Measurements from ENCODE around the gene DEPP1.
A peak's percentile ranks its signal among the peaks of the same experiment; 100 is the strongest.

Gene DEPP1

DNA sequence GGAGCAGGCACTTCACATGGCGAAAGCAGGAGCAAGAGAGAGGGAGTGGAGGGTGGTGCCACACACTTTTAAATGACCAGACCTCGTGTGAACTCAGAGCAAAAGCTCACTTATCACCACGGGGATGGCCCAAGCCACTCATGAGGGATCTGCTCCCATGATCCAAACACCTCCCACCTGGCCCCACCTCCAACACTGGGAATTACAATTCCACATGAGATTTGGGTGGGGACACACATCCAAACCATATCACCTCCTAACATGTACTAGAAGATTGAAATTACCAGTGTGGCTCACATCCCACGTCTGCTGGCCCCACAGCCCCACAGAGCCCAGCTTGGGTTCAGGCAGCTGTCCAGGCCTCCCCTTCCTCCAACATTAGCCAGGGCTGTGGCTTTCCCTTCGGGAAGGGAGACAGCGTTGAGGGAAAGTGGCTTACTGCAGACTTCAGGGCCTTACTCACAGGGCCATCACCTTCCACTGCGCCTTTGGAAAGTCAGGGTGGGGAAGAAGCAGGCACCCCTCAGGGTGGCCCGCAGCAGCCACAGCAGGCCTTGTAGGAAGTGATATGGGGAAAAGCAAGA lies 7.7 kb downstream of the DEPP1 start:
- H3K4me3 ChIP-seq (ENCODE audit: low read length), result no peak overlapping the region
- no peak for DNase-seq (ENCODE audit: low read depth, low spot score)

DNA sequence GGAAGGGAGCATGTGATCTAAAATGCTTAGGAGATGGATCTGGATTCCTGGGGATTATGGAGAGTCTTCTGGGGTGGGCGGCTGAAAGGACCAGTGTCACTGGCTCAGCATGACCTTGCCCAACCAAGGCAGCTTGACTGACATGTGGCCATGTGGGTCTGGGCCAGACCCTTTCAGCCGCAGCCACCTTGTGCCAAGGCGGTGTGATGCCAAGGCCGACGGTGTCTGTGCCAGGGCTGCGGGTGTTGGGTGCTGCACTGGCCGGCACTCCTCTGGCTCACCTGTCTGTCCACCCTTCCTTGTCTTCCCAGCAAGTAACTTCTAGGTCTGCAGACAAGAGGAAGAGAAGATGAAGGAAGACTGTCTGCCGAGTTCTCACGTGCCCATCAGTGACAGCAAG lies 8.8 kb downstream of the DEPP1 start:
- no peak for DNase-seq (ENCODE audit: low read depth, low spot score)
- H3K4me3 ChIP-seq (ENCODE audit: low read length), result no peak overlapping the region

DNA sequence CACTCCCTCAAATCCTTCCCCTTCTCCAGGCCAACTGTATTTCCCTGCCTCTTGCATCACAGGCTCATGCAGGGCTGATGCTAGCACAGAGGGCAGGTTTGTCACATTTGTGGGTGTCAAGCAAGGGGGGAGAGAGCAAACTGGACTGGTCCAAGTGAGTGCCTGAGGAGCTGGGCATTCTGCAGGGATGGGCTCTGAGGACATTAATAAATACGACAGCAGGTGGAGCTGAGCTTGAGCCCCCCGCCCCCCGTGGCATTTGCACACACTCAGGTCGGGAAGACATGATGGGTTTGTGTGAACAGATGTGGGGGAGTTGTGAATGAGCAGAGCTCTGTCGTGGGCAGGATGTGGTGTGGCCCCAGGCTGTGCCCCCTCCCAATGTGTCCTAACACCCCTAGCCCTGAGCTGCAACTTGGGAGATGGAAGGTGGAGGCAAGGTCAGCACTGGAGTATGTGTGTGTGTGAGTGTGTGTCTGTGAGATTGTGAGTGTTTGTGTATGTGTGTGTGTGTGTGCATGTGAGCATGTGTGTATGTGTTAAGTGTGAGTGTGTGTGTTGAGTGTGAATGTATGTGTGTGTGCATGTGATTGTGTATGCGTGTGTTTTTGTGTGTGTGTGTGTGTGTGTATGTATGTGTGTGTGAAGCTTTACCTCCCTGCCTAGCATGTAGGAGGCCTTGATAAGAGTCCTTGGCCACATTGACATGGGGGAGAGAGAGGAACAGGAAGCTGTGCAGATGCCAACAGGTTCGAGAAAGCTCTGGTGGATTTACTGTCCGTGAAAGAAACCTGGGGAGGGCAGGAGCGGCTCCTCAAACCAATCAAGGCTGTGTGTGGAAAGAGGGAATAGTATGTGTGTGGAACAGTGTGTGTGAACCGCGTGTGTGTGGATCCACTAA lies 9.9 kb downstream of the DEPP1 start:
- DNase-seq (ENCODE audit: low read depth, low spot score), result peak; percentile 83

DNA sequence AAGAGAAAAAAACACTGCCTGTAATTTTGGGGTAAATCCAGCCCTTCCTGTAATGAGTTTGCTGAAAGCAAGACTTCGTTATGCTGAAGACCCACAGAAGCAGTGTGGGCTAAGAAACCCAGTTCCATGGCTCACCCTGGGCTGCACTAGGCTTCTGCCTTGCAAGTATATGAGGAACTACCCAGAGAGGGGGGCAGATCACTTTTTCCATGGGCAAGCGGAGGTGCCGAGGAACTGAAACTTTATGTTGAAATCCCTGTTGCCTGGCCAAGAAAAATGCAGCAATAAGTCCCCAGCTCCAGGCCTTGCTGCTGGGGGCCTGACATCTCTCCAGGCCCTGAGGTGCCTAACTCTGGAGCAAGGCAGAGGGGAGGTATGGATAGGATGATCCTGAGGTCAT lies 10.5 kb downstream of the DEPP1 start:
- no peak overlapping the region for H3K4me3 ChIP-seq (ENCODE audit: low read length)
- DNase-seq (ENCODE audit: low read depth, low spot score), result no peak

More for the DNA sequence above, 9.9 kb downstream of the DEPP1 start:
- no peak overlapping the region for H3K4me3 ChIP-seq (ENCODE audit: low read length)

DNA sequence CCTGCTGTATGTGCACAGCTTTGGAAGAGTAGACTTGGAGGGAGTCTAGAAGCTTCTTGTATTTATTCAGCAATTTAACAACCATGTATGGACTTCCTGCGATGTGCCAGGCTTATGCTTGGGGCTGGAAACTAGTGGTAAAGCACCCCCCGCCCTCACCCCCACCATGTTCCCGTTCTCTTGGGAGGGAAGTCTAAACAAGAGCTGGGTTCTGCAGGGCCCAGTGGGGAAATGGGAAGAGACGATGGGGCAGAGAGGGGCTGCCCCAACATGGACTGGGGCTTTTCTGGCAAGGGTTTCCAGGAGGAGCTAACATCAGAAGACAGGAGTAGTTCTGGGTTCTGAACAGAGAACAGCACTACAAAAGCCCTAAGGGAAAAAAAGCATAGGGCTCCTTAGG lies 11.0 kb downstream of the DEPP1 start:
- DNase-seq (ENCODE audit: low read depth, low spot score), result no peak

DNA sequence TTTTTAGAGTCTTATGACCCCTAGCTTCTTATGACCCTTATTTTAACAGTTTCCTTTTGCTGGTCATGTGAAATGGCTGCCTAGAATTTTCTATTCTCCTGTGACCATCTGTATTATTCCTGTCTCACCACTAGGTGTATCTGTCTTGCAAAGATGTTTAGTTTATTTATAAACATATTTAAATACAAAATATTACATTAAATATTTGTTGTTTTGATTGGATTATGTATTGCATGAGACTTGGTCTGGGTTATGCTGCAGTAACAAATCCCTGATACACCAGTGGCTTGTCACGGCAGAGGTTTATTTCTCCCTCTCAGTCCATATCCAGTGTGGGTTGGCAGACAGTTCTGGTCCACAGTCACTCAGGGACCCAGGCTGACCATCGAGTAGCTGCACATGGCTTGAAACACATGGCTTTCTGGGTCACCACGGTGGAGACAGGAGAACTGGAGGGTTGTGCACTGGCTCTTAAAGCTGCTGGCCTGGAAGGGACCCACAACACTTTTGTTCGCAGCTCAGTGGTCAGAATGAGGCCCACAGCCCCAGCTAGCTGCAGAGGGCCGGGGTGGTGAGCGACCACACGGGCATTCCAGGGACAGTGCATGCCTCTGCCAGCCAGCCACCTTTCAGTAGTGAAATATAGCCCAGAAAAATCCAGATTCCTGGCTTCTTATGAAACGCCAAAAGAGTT lies 11.6 kb downstream of the DEPP1 start:
- no peak overlapping the region for H3K4me3 ChIP-seq (ENCODE audit: low read length)
- no peak for DNase-seq (ENCODE audit: low read depth, low spot score)

More for the DNA sequence above, 11.0 kb downstream of the DEPP1 start:
- H3K4me3 ChIP-seq (ENCODE audit: low read length), result no peak overlapping the region

DNA sequence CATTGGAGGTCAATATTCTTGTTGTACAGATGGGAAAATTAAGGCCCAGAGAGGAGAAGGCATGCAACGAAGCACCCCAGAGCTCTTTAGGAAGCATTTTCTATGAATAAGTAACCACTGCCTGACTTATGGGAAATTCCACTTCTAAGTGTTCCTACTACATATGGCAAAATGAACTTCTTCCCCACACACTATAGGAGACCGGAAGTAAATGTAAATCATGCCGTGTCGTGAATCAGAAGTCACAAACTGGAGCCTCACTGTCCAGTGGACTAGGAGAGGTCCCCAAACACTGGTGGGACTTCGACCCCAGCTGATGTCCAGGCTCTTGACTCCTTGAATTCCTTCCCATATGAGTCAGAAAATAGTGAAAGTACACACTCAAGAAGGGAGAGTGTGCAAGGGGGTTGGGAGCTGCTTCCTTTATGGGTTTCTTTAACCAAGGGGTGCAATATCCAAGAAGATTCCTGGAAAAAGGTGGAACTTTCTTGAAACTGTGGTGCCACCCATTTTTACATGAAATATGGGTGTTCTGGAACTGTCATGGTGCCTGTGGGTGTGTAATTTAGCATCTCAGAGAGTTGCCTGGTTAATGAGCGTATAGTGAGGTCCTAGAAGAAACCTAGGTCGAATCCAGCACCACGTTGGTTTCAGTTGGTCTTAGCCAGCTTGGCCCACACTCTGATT lies 12.3 kb downstream of the DEPP1 start:
- H3K4me3 ChIP-seq (ENCODE audit: low read length), result no peak overlapping the region
- DNase-seq (ENCODE audit: low read depth, low spot score), result no peak

DNA sequence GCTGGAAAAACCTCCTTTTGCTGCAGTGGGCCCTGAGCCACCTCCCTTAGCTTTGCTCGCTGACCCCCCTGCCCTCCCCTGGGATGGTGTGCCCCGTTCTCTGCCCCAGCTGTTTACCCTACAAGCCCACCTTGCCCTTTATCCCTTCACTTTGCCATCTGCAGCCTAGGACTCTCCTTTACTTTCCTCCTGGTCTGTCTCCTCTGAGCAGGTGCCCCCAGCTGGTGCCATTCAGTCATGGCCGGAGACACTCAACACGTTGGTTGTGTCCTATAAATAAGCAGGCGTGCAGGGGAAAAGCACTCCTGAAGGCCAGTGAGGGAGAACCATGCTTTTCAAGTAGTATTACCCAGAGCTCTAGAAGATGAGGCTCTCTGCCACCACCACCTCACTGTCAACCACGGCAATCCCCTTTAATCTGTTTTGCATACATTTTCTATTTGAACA lies 12.9 kb downstream of the DEPP1 start:
- no peak for DNase-seq (ENCODE audit: low read depth, low spot score)
- H3K4me3 ChIP-seq (ENCODE audit: low read length), result no peak overlapping the region

DNA sequence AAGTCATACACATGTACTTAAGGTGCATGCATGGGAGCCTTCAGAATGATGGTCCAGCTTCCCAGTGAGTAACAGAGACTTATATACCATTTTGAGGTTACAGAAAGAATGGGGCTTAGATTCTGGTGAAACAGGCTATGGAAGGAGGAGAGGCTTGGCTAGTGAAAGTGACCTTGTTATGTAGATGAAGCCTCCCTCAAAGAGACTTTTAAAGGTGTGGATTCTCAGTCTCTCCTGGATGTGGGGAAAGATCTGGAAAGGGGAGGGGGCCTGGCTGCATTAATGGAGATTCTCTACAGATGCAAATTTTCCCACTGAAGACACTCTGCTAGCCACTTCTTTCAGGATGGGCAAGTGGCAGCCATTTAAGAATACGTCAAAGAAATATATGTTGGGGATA lies 13.5 kb downstream of the DEPP1 start:
- no peak overlapping the region for H3K4me3 ChIP-seq (ENCODE audit: low read length)

DNA sequence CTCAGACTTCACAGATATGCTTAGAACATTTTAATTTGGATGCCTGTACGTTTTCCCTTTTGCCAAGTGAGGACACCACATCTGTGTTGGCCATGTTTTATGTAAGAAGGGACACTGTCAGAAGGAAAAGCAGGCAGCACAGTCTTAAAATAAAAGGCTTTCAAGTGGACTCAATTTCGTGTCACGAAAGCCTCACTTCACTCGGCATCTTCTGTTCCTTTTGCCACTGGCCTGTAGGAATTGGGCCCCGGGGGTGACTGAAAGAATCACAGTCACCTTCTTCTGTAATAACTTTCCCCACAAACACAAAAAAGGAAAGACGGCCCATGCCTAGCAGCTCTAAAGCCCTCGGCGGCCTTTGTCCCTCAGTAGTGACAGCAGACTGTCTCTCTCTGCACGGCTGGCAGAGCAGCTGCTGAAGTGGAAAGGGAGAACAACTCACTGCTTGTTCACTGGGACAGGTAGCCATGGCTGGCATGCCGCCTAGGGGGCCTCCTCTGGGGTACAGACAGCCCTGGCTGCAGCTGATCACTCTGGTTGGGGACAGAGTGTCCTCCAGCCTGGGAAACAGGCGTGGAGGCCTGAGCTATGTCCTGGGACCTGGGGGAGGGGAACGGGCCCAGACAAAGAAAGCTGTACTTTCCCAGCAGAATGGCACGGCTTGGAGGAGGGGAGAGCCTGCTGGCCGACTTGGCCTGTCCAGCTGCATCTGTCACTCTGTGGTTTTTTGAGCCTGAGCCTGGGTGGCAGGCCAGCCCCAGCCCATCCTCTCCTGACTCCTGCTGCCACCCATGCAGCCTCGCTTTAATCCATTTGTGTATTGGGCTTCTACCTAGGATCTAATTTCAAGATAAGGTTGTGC lies 14.6 kb downstream of the DEPP1 start:
- no peak for DNase-seq (ENCODE audit: low read depth, low spot score)
- no peak overlapping the region for H3K4me3 ChIP-seq (ENCODE audit: low read length)

More for the DNA sequence above, 13.5 kb downstream of the DEPP1 start:
- no peak for DNase-seq (ENCODE audit: low read depth, low spot score)

DNA sequence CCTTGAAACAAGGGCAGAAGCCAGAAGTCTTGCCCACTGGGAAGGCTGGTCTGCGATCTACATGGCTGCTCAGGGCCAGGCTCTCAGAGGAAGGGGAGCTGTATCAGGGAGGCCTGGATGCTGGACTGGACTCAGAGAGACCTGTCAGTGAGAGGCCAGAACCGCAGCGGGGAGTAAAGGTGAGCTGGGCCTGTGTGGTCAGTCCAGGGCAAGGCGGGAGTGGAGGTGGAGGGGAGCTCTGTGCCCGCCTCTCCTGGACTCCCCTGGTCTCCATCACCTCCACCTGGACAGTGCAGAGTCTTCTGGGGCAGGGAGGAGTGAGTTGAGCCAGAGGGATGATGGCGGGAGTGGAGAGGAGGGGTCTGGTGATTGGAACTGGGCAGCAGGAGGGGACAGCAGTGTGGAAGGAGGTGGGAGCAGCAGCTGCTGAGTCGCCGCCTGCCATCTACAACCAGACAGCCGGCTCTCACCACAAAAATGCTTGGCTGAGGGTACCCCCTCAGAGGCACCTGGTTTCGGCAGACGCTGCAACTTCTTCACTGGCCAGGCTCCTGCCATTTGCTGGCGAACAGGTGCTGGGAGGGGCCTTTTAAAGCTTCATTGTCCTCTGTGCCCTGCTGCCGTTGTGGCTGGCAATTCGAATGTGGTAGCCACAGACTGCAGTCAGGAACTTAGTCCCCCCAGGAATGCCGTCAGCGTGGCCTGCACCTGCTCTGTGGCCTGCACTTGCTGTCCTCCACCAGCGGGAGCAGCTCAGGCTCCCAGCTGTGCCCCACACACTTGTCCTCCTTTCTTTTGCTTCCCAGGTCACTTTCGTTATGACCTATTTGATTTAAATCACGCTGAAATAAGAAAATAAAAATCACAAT lies 15.5 kb downstream of the DEPP1 start:
- DNase-seq (ENCODE audit: low read depth, low spot score), result peak; percentile 66
- no peak overlapping the region for H3K4me3 ChIP-seq (ENCODE audit: low read length)

DNA sequence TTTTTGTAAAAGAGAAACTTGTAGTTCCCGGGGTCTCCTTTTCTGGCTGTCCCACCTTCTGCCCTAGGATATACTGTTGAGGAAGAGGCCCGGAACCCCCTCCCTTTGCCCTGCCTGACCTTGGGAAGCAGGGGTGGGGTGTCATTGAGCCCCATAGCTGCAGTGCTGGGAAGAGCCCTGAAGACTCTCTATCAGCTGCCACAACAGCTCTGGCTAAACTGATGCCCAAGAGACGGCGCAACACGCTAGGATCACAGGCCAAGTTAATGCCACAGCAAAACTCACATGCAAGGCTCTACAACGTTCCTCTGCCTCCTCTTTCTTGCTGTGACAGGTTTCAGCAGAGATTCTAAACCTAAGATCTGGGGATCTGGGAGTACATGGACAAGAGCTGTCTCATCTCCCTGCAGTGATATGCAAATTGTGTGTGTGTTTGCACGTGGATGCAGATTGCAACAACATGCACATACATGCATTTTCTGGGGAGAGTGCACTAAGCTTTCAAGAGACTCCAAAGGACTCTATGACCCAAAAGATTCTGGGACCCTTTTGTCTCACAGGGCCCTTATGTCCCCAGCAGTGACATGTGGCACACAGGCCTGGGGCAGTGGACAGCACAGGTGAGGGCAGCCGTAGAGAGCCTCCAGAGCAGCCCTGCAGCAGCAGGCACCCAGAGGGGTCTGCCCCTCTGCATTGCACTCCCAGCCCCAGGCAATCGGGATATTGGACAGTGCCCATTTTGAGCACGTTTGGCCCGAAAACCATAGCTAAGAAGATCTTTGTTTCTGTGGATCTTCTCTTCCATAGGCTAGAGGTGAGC lies 16.5 kb downstream of the DEPP1 start:
- DNase-seq (ENCODE audit: low read depth, low spot score), result no peak
- no peak overlapping the region for H3K4me3 ChIP-seq (ENCODE audit: low read length)

DNA sequence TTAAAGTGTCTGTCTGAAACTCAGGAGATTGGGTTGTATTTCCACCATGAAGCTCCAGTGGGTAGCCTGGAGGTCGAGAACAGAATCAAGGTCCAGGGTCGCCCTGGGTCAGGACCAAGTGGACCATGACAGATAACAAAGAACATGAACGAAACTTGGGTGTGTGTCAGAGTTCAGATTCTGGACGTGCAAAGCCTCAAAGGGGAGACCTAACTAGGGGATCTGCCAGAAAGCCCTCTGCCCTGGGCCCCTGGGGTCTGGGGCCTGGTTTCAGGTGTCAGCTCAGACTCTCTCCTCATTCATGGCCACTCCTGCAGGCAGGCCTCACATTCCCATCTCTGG lies 17.4 kb downstream of the DEPP1 start:
- no peak overlapping the region for H3K4me3 ChIP-seq (ENCODE audit: low read length)
- DNase-seq (ENCODE audit: low read depth, low spot score), result no peak

DNA sequence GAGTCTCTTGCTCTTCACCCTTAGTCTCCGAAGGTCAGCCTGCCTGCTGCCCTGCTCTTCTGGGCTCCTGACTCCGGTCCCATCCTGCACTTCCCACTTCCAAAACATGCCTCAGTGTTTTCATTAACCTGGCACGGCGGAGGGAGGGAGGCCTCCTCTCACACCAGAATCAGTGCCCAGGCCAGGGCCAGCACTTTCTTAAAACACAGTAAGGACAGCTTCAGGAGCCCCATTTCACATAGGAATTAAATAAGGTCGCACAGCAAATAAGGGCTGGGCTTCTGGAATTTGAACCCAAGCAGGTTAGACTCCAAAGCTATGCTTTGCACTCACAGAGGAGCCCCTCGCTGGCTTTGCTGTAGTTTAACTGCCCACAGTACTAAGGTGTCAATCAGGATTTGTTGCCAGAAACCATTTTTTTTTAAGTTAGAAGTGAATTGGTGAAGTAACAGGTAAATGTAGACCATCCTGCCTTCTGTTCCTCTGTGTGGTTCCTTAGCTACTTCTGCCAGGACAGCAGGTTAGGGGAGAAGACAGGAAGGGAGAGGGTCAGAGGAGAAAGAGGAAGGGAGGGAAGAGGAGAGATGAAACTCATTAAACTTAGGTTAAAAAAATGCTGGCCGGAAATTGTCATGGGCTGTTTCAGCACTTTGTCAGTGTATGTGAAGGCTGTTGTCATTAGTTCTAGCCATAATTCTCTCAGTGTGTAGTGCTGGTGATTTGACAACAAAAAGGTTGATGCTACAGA lies 18.0 kb downstream of the DEPP1 start:
- no peak for DNase-seq (ENCODE audit: low read depth, low spot score)
- no peak overlapping the region for H3K4me3 ChIP-seq (ENCODE audit: low read length)

DNA sequence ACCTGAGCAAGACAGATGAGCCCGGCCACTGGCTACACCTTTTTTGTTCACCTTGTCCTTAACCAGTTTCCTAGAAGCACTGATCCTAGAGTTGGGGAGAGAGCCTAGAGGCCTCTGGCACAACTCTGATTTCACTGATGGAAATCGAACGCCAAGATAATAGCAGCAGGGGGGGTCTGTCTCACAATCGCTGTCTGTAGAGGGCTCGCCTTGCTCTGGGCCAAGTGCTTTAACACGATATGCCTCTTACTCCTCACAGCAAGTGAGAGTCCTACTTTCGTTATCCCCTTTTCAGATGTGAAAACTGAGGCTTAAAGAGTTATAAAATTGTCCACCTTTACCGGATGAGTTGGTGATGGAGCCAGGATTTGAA lies 18.5 kb downstream of the DEPP1 start:
- DNase-seq (ENCODE audit: low read depth, low spot score), result no peak

More for the DNA sequence above, 18.5 kb downstream of the DEPP1 start:
- H3K4me3 ChIP-seq (ENCODE audit: low read length), result peak overlapping the region; percentile 91; the same call in 1 of the 2 replicates

Data from Jurkat, Clone E6-1 (cell line).